DND-41 (cell line): Measurements from ENCODE around the gene C1QTNF3.
"Not testable (repeated sequence)": the region's sequence is repeated elsewhere in the genome, so short reads cannot be mapped to it uniquely, and the experiment has no call there.

Source experiments
- ATAC-seq: fragments of 200-7000 bp; cut with Tn5 transposase; 3 replicates; pipeline ENCODE4 v1.9.1; 2021; ENCODE audit warnings: low read depth; ENCODE audit not compliant: insufficient read depth
- DNase-seq: peaks from one replicate; pipeline ENCODE4 v3.0.0-alpha.2; 2020
- H2AFZ ChIP-seq: 2 replicates; pipeline ENCODE4 v1.6.0; 2012; ENCODE audit warnings: low read depth, low read length
- H3K27ac ChIP-seq: 2 replicates; pipeline ENCODE4 v1.5.1; 2012; ENCODE audit warnings: low read length, inconsistent platforms
- H3K27me3 ChIP-seq: fragments of 200-600 bp; sonication (generic); 2 replicates; pipeline ENCODE4 v1.6.0; 2012; ENCODE audit warnings: low read length, mild to moderate bottlenecking, inconsistent platforms; ENCODE audit not compliant: insufficient read depth, poor library complexity
- H3K36me3 ChIP-seq: 2 replicates; pipeline ENCODE4 v1.5.1; 2012; ENCODE audit warnings: low read length, inconsistent platforms; ENCODE audit not compliant: insufficient read depth
- H3K4me1 ChIP-seq: 2 replicates; pipeline ENCODE4 v1.5.1; 2012; ENCODE audit warnings: mild to moderate bottlenecking, low read length; ENCODE audit not compliant: insufficient read depth
- H3K4me2 ChIP-seq: 2 replicates; pipeline ENCODE4 v1.6.0; 2012; ENCODE audit warnings: mild to moderate bottlenecking, moderate library complexity, low read length, inconsistent platforms; ENCODE audit not compliant: insufficient read depth
- H3K4me3 ChIP-seq, 2 experiments: fragments of 200-600 bp in 1 of 2; shearing (Covaris generic) in 1 of 2; 2 replicates each; pipeline ENCODE4 v1.5.1; 2012 to 2016; ENCODE audit warnings: inconsistent platforms in 2 of 2, low read length in 2 of 2, mild to moderate bottlenecking in 2 of 2, low read depth in 1 of 2, moderate library complexity in 1 of 2
- H3K79me2 ChIP-seq: 2 replicates; pipeline ENCODE4 v1.6.0; 2012; ENCODE audit warnings: low read length, inconsistent platforms; ENCODE audit not compliant: insufficient read depth
- H3K9ac ChIP-seq: 2 replicates; pipeline ENCODE4 v1.6.0; 2012; ENCODE audit warnings: low read depth, mild to moderate bottlenecking, inconsistent platforms, low read length, moderate library complexity
- H3K9me3 ChIP-seq: 2 replicates; pipeline ENCODE4 v1.5.1; 2012; ENCODE audit warnings: low read length, moderate library complexity, mild to moderate bottlenecking, inconsistent platforms; ENCODE audit not compliant: insufficient read depth, severe bottlenecking
- H4K20me1 ChIP-seq: 2 replicates; pipeline ENCODE4 v1.6.0; 2012; ENCODE audit warnings: low read length; ENCODE audit not compliant: insufficient read depth
- EZH2 ChIP-seq: IDR thresholded peaks from 3 replicates; pipeline ENCODE4 v1.6.1; 2012; ENCODE audit warnings: borderline replicate concordance, low read depth, mild to moderate bottlenecking, moderate library complexity, low read length, inconsistent platforms; ENCODE audit not compliant: severe bottlenecking
- TF ChIP-seq, protein P1 (sequence below): IDR thresholded peaks from 2 replicates; pipeline ENCODE4 v1.5.1; 2012; ENCODE audit warnings: borderline replicate concordance, low read length, moderate library complexity, mild to moderate bottlenecking; ENCODE audit not compliant: poor library complexity, severe bottlenecking; ENCODE audit errors: extremely low read depth

C1QTNF3 gene, protein sequence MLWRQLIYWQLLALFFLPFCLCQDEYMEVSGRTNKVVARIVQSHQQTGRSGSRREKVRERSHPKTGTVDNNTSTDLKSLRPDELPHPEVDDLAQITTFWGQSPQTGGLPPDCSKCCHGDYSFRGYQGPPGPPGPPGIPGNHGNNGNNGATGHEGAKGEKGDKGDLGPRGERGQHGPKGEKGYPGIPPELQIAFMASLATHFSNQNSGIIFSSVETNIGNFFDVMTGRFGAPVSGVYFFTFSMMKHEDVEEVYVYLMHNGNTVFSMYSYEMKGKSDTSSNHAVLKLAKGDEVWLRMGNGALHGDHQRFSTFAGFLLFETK

DNA sequence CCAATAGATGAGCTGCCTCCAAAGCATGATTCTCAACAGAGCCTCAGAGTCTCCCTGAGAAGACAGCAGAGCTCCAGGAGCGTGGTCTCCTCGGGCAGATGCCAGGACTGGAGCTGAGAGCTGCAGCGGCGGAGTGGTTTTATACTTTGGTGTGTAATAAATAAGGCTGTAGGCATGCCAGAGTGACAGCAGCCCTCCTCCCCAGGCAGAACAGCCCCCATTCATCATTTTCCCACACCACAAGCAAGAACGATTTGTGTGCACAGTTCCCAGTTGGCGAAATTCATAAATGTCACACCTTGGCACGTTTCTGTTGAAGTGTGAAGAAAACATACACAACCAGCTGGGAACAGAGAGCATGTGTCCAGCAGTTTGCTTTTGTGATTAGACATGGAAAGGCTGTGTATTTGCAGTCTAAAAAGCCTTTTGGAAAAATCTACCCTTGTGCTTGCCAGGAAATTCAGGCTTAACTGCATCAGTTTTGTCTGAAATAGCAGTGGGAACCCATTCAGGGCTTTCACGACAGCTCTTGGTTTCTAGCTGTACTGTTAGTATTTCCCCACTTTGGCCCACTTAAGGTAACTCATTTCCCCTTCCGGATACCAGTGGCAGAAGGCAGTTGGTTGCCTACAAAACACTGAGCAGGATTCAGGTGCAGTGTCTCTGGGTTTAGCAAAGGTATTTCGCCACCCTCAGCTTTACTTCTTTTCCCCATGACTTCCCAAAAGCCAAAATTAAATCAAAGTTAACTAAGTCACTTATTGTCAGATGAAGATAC is at the start of gene C1QTNF3:
Gene C1QTNF3 (minus strand): TSS at position 115 of the 778 bp plus-strand sequence. CDS start 88 bp downstream, at position 27.
- Histone ChIP-seq H2AFZ (no peak within 1 kb of the TSS), H3K27ac (no peak within 1 kb of the TSS), H3K4me1 (no peaks in the 10 kb centered on the region), H3K79me2 (no peaks in the 10 kb centered on the region), H3K4me2 (no peak within 1 kb of the TSS), H3K9me3 (no peaks in the 10 kb centered on the region), H3K4me3 (no peak within 1 kb of the TSS), H3K27me3 (no peaks in the 10 kb centered on the region), H3K9ac (no peak within 1 kb of the TSS), H4K20me1 (no peaks in the 10 kb centered on the region), H3K36me3 (no peaks in the 10 kb centered on the region)
- no peak for DNase-seq
- ATAC-seq = no peak
- TF ChIP-seq EZH2 = no peak
- TF ChIP-seq, protein P1, sequence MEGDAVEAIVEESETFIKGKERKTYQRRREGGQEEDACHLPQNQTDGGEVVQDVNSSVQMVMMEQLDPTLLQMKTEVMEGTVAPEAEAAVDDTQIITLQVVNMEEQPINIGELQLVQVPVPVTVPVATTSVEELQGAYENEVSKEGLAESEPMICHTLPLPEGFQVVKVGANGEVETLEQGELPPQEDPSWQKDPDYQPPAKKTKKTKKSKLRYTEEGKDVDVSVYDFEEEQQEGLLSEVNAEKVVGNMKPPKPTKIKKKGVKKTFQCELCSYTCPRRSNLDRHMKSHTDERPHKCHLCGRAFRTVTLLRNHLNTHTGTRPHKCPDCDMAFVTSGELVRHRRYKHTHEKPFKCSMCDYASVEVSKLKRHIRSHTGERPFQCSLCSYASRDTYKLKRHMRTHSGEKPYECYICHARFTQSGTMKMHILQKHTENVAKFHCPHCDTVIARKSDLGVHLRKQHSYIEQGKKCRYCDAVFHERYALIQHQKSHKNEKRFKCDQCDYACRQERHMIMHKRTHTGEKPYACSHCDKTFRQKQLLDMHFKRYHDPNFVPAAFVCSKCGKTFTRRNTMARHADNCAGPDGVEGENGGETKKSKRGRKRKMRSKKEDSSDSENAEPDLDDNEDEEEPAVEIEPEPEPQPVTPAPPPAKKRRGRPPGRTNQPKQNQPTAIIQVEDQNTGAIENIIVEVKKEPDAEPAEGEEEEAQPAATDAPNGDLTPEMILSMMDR = no peak

DNA sequence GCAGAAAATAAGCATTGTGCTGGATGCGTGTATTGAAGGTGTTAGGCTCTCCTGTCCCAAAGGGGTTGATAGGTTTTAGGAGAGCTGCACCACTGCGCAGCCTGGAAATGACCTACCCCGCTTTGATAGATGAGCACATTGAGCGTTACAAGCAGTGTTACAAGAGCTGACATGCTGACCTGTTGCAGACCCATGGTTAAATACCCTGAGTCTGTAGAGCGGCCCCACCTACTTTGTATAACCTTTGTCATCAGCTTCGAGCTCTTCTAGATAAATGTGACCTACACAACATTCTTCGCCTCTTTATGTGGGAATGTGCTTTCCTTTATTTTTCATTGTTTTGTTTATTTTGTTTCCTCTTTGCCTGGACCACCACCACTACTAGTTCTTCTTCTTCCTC is 48.0 kb upstream of the C1QTNF3 start:
- not testable (repeated sequence) for H3K9me3 ChIP-seq, H3K36me3 ChIP-seq, H3K27ac ChIP-seq, H4K20me1 ChIP-seq, H3K27me3 ChIP-seq, H3K9ac ChIP-seq, H3K4me1 ChIP-seq, H2AFZ ChIP-seq, ATAC-seq, DNase-seq, H3K4me3 ChIP-seq, H3K79me2 ChIP-seq, H3K4me2 ChIP-seq

DNA sequence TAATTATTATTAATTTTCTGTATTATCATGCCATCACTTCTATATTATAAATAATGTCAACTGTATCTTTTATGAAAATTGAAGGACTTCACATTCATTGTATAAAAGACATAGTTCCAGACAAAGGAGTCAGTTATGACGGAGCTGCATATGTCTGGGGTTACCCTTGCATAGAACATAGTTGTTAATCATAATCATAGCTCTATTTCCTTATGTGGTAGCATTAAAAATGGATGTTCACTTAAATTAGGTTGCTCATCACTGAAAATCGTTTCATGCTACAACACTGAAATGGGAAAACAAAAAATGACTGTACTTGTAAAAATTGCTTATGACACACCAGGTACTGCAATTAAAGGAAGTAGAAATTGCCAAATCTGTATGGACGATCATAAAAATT is 46.8 kb upstream of the C1QTNF3 start:
- DNase-seq, H3K4me2 ChIP-seq, H3K27me3 ChIP-seq, H3K9ac ChIP-seq, H2AFZ ChIP-seq, H3K36me3 ChIP-seq, H3K9me3 ChIP-seq, H3K27ac ChIP-seq, H3K4me3 ChIP-seq, H3K4me1 ChIP-seq, H4K20me1 ChIP-seq, H3K79me2 ChIP-seq, ATAC-seq: not testable (repeated sequence)

DNA sequence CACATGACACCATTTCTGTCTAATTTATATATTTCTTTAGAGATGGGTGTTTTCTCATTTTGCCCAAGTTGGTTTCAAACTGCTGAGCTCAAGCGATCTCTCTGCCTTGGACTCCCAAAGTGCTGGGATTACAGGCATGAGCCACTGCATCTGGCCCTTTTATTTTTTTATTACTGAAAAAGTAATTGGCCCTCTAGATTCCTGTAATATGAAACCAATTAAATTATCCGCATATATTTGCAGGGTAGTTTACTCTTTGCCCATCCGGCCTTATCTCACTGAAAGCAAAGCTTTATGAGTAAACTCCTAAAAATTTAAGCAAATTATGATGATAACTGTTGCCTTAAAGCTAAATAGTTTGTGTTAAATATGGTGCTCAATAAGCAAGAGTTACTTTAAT is 44.7 kb upstream of the C1QTNF3 start:
- H3K4me2 ChIP-seq, ATAC-seq, H3K4me3 ChIP-seq, DNase-seq, H3K79me2 ChIP-seq, H4K20me1 ChIP-seq, H3K27ac ChIP-seq, H3K4me1 ChIP-seq, H3K36me3 ChIP-seq, H2AFZ ChIP-seq, H3K9ac ChIP-seq, H3K9me3 ChIP-seq, H3K27me3 ChIP-seq: not testable (repeated sequence)

DNA sequence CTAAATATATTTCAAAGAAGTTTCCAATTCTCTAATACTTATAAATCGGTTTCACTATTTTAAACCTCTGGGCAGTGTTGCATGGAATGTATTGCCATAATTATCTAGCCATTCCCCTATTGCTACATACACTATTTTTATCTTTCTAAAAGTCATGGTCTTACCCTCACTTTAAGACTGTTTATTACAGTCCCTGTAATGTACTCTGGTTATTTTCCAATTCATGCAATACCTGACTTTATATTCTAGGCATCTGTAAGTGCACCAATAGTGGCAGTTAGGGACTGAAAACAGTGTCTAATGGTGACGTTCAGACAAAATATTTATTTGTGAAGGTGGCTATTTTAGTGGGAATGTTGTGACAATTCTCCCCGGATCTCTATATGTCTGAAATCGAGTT is 40.9 kb upstream of the C1QTNF3 start:
- not testable (repeated sequence) for H3K4me3 ChIP-seq, H4K20me1 ChIP-seq, H3K27me3 ChIP-seq, H3K27ac ChIP-seq, H3K9me3 ChIP-seq, H3K4me2 ChIP-seq, H2AFZ ChIP-seq, H3K36me3 ChIP-seq, H3K4me1 ChIP-seq, ATAC-seq, H3K79me2 ChIP-seq, H3K9ac ChIP-seq, DNase-seq

DNA sequence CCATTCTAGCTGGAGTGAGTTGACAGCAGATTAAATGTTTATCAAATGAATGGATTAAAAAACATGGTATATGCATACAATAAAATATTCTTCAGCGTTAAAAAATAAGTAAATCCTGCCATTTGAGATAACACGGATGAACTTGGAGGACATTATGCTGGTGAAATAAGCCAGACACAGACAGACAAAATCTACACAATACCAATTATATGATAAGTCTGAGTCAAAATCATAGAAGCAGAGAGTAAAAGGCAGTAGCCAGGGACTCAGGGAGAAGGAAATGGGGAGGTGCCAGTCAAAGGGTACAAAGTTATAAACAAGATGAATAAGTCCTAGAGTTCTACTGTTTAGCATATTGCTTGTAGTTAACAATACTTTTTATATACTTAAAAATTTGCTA is 36.5 kb upstream of the C1QTNF3 start:
- not testable (repeated sequence) for H4K20me1 ChIP-seq, H2AFZ ChIP-seq, H3K27ac ChIP-seq, H3K36me3 ChIP-seq, ATAC-seq, DNase-seq, H3K4me1 ChIP-seq, H3K27me3 ChIP-seq, H3K79me2 ChIP-seq, H3K4me3 ChIP-seq, H3K4me2 ChIP-seq, H3K9ac ChIP-seq, H3K9me3 ChIP-seq

DNA sequence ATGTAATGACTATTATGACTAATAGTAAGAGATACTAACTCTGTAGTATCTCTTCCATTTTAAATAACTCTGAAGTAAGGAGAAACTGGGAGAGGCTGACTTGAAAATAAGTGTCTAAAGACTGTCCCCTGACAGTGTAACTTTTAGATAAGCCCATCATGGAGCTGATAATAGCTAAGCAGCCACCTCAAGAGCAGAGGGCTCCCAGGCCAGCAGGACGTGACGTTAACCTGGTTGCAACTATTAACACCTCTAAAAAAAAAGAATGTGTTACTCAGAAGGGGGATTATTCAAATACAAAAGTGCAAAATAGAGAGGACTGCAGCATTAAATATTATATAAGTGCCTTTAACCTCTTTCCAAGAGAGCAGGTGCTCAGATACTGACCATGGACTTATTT is 34.6 kb upstream of the C1QTNF3 start:
- not testable (repeated sequence) for H3K36me3 ChIP-seq, H3K79me2 ChIP-seq, H3K27me3 ChIP-seq, H3K4me3 ChIP-seq, H3K4me2 ChIP-seq, DNase-seq, H3K9me3 ChIP-seq, H2AFZ ChIP-seq, H3K27ac ChIP-seq, H3K4me1 ChIP-seq, ATAC-seq, H3K9ac ChIP-seq, H4K20me1 ChIP-seq
